GM19397 (cell line): ENCODE data around the gene KNCN.

ENCODE experiments used
- ATAC-seq: cut with Tn5 transposase; IDR thresholded peaks from one replicate; pipeline ENCODE4 v1.9.1; 2021; ENCODE audit warnings: mild to moderate bottlenecking, moderate library complexity; ENCODE audit not compliant: unreplicated experiment

KNCN gene

DNA sequence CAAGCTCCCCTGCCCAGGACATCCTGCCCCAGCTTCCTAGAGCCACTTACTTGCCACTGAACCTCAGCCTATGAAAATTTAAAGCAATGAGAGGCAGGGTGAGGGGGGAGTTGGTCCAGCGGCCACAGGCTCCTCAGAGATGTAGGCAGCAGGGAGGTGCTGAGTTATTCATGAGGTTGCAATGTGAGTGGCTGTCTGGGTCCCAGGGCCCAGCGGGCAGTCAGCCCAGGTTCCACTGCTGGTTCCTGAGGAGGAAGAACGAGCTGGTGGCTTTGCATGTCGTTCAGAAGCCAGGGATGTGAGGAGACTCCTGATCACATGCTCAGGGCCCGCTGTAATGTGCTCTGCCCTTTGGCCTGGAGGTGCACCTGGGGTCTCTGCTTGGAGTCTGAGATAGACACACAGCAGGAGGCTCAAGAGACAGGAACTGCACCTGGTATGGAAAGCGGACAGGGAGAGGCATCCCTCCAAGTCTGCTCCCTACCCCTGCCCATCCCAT lies at the start of gene KNCN:
TSS of gene KNCN (minus strand) at position 51 of the 499 bp plus-strand sequence. CDS start 432 bp downstream, outside the sequence.
- no peak for ATAC-seq

DNA sequence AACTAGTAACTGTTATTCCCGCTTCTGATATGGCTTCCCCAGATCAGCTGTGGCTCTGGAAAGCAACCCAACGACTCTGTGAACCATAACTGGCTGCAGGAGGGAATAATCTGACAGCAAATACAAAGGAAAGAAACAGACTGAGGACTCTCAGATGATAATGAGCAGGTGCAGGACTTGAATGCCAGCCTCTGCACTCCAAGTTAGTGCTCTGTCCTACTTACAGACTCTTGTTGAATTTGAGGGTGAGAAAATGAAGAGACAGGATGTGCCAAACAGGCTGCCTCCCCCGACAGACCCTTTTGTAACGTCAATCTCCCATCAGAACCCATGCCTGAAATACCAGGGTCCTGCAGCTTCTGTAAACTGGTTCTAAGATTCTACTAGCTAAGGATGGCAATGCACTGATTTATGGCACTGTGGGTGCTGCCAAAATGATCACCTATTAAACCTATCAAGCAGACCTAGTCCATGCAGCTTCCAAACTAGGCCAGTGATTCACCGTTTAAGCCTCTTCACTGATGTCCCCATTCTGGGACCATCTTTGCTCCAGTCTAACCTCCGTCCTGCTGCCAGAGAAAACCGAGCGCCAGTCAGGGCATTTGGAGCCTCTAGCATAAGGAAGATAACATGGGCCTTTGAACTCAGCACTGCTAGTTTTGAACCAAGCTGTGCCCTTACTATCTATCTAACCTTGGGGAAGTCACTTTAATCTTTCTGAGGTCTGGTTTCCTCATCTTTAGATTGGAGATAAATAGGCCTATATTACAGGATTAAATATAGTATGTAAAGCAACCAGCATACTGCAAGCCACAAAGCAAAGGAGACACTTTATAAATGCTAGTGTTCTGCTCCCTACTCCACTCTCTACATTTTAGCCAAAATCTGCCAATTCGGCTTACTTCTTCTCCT lies 47.9 kb upstream of the KNCN start:
- no peak for ATAC-seq

DNA sequence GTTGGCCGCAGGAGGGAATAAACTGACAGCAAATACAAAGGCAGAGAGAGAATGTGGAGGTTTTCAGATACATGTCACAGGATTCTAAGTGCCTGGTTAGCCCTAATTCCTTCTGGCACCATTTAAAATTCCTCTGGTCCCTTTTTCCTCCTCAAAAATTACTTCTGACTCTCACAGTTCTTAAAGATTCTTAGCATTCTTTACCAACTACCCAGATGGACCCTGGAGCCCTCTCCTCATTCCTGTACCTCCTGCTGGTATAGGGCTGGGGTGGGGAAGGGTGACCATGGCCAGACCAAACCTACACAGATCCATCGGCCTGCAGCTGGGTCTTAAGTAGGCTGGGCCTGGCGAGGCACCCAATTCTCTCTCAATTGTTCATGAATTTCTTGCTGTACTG lies 45.4 kb upstream of the KNCN start:
- ATAC-seq: no peak

- ATAC-seq: no peak
These were observed 44.6 kb upstream of the KNCN start for GRCh38 chr1:46596036-46596435.

GRCh38 chr1:46595127-46595526 lies 43.7 kb upstream of the KNCN start:
- no peak for ATAC-seq

DNA sequence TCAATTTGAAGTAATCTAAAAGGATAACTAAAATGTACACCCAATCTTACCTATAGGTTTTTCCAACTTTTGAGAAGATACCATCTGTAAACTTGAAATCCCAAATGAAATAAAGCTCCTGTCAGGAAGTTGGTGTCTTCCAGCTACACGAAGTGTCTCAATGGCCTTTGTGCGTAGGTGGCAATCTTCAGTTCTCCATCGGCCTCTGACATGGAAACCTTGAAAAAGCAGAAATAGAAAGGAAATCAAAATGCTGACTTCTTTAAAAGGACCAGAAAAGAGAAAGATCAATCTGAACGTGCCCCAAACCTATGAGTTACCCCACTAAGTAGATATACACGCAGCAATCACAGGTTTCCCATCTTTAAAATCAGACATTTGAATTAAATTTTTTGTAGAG lies 42.6 kb upstream of the KNCN start:
- ATAC-seq: no peak

DNA sequence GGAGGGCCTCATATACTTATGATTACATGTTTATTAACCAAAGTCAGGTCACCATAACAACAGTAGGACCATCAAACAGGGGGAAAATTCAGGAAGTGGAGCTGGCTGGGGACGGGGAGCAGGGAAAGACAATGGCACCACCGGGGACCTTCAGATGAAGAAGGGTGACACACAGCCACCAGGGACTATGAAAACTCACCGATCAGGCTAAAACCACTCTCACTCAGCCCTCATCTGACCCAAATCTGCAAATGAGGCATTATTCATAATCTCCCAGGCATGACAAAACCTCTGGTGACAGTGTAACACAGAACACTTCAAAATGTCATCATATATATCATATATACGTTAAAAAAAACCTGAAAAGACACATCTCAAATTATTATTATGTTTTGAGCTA lies 41.4 kb upstream of the KNCN start:
- ATAC-seq: no peak

GRCh38 chr1:46589529-46589928 lies 38.1 kb upstream of the KNCN start:
- no peak for ATAC-seq

GRCh38 chr1:46587069-46587468 lies 35.6 kb upstream of the KNCN start:
- ATAC-seq: no peak

DNA sequence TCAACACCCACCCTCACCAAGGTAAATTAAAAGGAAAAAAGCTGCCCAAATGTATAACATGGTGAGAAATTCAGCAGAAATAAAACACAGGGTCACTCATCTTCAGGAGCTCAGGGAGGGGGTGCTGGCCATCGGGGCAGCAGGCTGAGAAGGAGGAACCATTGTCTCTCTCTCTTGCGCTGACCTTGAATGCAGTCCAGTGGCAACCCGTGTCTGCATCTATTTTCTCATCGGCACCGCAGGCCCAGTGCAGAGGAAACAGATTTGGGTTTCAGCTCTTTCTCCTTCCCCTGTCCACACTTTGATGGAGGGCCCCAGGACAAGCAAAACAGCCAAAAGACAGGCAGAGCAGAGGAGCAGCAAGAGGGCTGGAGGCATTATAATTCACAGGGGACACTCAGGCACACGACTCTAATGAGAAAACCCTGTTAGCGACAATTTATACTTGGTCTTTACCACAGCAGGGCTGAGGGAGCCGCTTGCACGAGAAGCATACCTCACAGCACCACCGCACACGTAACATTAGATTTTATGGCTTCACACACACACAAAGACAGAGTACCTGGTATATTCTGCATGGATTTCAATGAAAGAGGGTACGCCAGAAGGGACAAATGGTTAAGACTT lies 34.0 kb upstream of the KNCN start:
- no peak for ATAC-seq

GRCh38 chr1:46583494-46583893 lies 32.0 kb upstream of the KNCN start:
- no peak for ATAC-seq

DNA sequence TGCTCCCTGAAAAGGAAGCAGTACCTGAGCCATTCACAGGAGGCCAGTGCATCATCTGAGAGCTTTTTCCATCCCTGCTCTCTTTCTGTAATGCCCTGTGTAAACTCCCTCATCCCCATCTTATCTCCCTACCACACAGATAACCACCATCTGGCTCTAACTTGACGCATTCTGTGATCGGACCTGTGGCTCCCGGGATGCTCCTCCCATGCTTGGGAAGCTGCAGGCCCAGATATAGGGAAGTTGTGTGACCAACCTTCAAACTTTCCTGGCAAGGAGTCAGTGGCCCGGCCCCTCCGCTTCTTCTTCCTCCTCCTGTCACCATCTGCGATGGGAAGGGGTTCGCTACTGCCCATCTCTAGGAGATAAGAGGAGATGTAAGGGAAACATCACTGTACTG lies 31.5 kb upstream of the KNCN start:
- no peak for ATAC-seq

GRCh38 chr1:46581681-46582455 lies 30.4 kb upstream of the KNCN start:
- no peak for ATAC-seq

DNA sequence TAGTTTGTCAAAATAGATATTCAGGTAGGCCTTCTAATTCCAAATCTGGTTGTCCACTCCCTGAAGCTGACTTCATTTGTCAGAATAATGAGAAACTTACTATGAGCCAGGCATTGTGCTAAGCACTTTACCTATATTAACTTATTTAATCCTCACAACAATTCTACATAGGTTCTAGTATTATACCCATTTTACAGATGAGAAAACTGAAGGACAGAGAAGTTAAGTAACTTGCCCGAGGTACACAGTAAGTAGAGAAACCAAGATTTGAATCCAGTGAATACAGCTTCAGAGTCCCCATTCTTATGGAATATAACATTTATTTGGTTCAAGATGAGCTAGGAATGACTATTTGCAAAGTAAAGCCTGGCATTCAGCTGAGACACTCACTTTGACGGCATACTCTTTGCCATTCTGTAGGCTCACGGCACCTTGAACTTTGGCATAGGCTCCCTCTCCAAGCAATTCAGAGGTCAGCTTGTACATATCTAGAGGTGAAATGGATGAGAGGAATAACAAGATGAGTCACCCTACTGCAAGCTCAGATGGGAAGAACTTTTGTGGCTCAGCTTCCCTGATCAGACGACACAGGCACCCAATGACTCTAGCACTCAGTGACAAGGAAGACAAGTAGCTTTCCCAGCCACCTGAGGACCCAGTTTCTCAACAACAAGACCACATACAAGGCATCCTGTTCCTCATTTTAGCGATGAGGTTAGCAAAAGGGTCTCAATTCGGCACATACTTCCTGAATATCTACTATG lies 28.9 kb upstream of the KNCN start:
- no peak for ATAC-seq

- no peak for ATAC-seq
These were observed 26.2 kb upstream of the KNCN start for GRCh38 chr1:46577671-46578070.

DNA sequence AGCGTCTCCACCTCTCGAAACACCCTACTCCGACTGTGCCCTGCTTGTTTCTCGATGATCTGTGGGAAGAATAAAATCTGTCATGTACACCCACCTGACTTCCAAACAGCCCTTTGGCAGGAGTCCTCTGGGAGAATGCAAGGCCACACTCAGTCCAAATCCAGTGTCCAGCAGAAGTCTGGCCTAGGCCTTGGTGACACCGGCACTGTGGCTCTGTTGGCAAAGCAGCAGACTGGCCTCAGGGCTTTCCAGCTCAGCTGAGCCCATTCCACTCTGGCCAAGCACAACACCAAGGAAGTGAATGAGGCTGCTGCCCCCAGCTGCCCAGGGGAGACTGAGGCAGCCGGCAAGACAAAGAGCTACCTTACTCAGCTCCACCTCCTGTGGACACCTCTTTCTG lies 25.1 kb upstream of the KNCN start:
- ATAC-seq: no peak

DNA sequence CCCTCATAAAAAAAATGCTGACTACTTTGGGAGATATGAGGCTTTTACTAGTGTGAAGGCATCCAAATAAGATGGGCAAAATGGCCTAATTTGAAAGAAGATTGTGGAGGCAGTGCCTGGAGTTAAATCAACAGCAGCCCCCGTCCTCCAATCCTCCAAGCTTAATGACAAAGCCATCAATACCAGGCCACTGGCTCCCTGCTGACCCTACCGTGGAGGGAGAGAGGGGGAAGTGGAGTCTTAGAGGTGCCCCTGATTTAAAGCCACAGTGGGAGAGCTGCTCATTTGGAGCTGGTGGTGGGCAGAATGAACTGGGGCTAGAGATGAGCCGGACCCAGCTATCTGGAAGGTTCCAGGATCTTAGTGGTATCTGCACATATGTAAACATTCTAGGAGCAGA lies 24.3 kb upstream of the KNCN start:
- no peak for ATAC-seq

GRCh38 chr1:46575300-46575699 lies 23.9 kb upstream of the KNCN start:
- ATAC-seq: no peak

DNA sequence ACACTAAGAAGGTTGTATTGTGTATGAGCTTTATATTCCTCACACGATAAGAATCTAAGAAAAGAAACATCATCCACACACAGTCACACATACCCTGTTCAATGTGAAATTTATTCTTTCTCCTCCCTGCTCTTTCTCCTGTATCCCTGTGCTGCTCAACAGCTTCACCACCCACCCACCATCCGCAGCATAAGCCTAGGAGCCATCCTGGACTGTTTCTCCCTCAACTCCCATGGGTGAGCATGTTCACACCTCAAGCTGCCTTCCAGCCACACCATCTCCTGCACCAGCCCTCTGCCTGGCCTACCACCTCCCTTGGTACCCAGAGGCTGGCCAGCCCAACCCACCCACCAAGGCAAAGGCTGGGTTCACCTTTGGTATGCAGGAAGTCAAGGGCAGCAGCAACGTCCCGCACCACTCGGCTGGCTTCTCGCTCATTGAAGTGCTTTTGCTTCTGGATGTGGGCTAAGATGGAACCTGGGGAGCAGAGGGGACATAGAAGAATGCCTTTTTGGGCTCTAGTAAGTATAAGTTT lies 20.3 kb upstream of the KNCN start:
- no peak for ATAC-seq
